Activated CD4-positive, alpha-beta T cell treated with anti-CD3 and anti-CD28 coated beads for 4 hours (primary cell): ENCODE data around the gene AP2S1.
"Not testable (repeated sequence)": the region's sequence is repeated elsewhere in the genome, so short reads cannot be mapped to it uniquely, and the experiment has no call there.

ENCODE experiments used
- DNase-seq, 2 donors: peaks; one replicate each; pipeline ENCODE4 v3.0.0-alpha.2; 2020

The AP2S1 gene

GRCh38 chr19:46867170-46867569, 16.5 kb upstream of the AP2S1 start:
- DNase-seq, result no peak

DNA sequence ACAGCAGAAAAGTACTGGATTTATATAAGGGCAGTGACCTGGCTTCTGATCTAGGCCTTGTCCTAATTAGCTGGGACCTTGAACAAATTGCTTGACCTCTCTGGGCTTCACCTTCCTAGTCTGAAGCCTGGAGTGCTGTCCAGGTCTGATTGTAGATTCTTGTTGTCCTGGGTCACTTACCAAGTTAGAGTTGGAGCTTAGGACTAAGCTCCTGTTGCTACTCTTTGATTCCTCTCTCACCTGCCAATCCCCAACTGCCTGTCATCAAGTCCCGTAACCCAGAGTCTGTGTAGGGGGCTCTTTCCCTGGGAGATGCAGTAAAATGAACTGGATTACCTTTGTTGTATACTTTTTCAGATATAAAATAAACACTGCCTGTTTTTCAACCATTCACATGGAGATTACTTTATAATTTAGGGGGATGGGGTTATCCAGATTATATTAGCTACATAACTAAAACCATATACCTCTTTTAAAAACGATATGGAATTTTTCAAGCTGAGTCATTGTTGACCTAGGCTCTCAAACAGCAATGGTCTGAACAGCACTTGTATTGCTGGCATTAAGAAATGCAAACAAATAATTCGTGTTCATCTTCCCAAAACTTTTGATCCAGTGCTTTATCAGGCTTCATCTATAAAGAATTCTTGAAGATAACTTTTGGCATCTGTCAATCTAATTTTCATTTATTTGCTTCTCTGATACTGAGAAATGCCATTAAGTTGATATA, 15.9 kb upstream of the AP2S1 start:
- DNase-seq, result no peak

DNA sequence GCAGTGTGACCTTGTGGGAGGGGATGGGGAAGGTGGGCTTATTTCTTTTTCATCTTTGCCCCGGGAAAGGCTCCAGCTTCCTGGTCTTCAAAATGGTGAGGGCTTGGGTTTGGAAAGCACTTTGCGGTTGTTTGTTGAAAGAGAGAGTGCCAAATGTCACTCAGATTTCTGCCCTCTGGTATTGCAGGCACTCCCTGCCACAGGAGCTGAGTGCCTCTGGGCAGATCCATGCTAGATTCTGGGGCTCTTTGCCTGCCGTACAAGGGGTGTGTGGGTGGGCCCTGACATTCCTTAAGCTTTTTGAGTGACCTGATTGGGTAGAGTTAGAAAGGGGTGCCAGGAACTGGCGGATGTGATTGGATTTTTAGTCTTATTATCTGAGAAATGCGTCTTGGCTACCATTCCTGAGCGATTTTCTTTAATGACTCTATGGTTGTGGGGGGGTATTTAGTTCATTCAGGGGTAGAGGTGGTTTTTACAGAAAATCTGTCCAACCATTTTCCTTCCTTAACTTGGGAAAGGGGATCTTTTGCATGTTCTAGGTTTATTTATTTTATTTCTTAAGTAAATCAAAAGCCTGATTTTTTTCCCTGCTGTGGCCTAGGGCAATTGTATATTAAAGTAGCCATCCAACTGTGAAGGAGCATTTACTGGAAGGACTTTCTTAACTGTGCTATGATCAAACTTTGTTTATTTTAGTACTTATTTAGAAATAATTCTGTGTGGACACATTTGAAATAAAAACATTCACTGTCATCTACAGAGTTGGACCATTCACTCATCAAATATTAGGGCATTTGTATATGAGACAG, 13.4 kb upstream of the AP2S1 start:
- DNase-seq, result no peak

GRCh38 chr19:46862974-46863632, 12.5 kb upstream of the AP2S1 start:
- DNase-seq, result no peak

DNA sequence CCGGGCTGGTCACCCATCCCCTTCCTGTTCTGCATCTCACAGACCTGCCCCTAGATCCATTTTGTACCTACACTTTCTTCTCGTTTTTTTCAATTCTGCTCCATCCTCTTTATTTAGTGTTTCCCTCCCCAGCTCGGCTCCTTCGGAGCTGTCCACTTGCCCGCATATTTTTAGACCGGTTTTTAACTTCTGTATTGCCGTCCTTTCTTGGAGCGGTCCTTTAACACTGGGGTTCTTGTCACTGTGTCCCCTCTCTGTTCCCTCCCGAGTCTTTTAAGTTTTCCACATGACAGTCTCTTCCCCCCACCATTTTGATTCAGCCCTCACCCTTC, 11.8 kb upstream of the AP2S1 start:
- DNase-seq, result no peak

DNA sequence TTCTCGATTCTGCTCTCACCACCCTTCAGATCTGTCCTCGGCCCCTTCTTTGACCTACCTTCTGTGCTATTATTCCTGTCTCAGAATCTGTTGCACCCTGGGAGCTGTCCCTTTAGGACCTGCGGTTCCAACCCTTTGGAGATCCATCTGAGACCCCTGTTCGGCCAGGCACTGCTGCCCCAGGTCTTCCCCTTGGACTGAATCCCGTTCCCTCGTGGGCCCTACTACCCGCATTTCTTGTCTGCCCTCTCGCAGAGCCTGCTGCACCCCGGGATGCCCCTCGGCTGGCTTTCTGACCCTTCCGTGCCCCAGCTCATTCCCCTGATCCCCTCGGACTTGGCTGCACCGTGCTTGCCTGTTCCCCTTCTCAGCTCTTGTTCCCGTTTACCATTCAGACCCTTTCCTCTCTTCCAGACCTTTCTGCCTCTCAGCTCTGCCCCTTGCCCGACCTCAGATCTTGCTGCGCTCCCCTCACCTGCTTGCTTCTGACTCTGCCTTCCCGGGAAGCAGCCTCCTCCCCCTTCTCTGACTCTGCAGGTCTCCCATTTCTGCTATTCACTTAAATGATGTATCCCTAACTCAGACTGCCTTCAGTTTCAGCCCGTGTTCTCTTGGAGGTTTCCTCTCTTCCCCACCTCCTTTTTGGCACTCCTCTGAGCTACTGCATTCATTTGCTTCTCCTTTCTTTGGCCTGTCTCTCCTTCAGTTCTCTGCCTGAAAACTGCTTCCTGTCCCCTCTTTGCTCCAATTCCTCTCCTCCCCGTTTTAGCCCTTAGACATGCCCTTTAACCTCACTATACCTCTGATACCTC, 11.3 kb upstream of the AP2S1 start:
- no peak for DNase-seq

DNA sequence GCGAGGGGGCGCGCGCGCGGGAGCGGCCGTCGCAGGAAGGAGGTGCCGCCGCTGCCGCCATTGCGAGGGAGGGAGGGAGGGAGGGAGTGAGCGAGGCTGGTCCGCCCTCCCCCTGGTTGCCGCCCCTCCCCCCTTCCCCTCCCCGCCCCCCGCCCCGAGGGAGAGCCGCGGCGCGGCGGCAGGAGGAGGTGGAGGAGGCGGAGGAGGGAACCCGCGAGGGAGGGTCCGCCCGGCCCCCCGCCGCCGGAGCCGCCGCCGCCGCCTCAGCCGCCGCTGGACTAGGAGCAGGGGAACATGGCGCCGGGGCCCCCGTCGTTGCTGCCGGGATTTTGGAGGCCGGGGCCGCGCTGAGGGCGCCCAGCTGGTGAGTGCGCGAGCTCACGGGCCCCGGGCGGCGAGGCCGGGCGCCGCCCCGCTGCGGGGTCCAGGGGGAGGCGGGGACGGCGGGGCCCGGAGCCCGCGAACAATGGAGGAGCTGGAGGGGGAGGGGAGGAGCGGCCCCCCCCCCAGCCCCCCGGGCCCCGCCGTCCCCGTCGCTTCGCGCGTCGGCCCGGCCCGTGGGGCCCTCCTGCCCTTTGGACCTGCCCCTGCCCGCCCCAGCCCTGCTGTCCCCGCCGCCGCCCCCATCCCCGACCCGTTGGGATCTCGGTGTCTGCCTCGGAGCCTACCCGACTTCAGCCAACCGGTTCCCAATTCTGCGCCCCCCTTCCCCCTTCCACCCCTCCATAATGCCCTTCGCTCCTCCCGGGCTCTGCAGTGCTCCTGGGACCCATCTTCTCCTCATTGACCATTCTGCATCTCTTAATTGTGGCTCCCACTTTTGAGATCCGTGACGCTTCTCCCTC, 10.4 kb upstream of the AP2S1 start, which contains the start of gene ARHGAP35:
ARHGAP35 (plus strand) TSS at position 152 of the 845 bp plus-strand sequence. CDS start 57,679 bp downstream, outside the sequence.
- peak in 1 of 2 donors; percentile 85 for DNase-seq

- DNase-seq, result peak; percentile 90 to 93
Measured at GRCh38 chr19:46860125-46860845, 9.6 kb upstream of the AP2S1 start.

GRCh38 chr19:46859637-46860124, 9.0 kb upstream of the AP2S1 start:
- DNase-seq, result no peak

DNA sequence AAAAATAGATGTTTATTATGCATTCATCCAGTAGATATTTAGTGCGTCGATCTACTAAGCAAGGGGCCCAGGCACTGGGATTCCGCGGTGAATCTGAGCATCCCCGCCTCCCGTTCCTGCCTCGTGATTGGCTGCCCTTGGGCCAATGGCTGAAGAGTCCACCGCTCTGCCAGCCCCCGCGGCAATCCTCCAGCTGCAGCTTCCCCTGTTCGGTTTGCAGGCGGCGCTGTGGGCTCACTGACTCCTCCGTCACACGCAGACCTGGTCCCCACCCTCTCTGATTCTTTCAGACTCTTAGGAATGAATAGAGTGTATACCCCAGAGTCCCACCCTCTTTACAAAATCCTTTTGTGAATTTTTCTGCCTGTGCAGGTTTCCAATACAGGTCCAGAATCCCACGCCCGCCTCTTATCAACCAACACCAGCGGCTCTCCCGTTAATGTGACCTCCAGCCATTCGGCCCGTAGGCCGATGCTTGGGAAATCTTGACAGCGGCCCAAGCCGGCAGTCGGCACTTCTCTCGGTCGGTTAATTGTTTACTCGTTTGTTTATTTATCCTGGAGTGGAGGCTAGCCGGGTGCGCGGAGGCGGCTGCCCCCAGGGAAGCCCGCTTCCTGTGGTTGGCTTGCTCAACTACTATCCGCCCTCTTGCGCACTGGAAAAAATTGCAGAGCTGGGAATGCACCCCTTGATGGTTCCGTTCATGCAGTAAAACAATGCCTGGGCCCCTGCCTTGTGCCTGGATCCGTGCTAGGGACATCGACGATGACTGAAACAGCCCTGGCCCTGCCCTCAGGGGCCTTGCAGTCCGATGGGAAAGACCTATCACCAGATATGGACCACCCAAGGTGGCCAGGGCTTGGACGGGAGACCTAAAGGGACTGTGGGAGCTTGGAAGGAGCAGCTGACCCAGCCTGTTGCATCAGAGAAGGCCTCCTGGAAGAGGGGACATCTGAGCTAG, 5.7 kb upstream of the AP2S1 start:
- peak; percentile 90 to 91 for DNase-seq

DNA sequence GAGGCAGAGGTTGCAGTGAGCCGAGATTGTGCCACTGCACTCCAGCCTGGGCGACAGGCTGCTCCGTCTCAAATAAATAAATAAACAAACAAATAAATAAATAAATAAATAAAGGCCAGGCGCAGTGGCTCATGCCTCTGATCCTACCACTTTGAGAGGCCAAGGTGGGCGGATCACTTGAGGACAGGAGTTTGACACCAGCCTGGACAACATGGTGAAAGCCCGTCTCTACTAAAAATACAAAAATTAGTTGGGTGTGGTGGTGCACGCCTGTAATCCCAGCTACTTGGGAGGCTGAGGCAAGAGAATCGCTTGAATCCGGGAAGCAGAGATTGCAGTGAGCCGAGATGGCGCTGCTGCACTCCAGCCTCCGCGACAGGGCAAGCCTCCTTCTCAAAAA, 4.1 kb upstream of the AP2S1 start:
- not testable (repeated sequence) for DNase-seq

- DNase-seq, result no peak
Measured at GRCh38 chr19:46852830-46853229, 2.2 kb upstream of the AP2S1 start.

- no peak for DNase-seq
Measured at GRCh38 chr19:46849610-46850009, 1.0 kb downstream of the AP2S1 start.

GRCh38 chr19:46848389-46848788, 2.3 kb downstream of the AP2S1 start:
- no peak for DNase-seq

- no peak for DNase-seq
Measured at GRCh38 chr19:46847528-46847927, 3.1 kb downstream of the AP2S1 start.

- DNase-seq, result no peak
Measured at GRCh38 chr19:46845959-46846459, 4.6 kb downstream of the AP2S1 start.

- no peak for DNase-seq
Measured at GRCh38 chr19:46844067-46844489, 6.6 kb downstream of the AP2S1 start.

GRCh38 chr19:46842791-46843190, 7.9 kb downstream of the AP2S1 start:
- no peak for DNase-seq

- DNase-seq, result no peak
Measured at GRCh38 chr19:46841458-46842083, 9.1 kb downstream of the AP2S1 start.
